HG02759 (cell line): Measurements from ENCODE around the gene NACC2.

Experiments used
- ATAC-seq: cut with Tn5 transposase; IDR thresholded peaks from one replicate; pipeline ENCODE4 v1.9.1; 2021; ENCODE audit warnings: mild to moderate bottlenecking, moderate library complexity; ENCODE audit not compliant: unreplicated experiment

NACC2 gene

GRCh38 chr9:135998410-135999071 lies 96.5 kb downstream of the NACC2 start:
- no peak for ATAC-seq

- ATAC-seq = no peak
Observed at GRCh38 chr9:135998016-135998380, 97.1 kb downstream of the NACC2 start.

DNA sequence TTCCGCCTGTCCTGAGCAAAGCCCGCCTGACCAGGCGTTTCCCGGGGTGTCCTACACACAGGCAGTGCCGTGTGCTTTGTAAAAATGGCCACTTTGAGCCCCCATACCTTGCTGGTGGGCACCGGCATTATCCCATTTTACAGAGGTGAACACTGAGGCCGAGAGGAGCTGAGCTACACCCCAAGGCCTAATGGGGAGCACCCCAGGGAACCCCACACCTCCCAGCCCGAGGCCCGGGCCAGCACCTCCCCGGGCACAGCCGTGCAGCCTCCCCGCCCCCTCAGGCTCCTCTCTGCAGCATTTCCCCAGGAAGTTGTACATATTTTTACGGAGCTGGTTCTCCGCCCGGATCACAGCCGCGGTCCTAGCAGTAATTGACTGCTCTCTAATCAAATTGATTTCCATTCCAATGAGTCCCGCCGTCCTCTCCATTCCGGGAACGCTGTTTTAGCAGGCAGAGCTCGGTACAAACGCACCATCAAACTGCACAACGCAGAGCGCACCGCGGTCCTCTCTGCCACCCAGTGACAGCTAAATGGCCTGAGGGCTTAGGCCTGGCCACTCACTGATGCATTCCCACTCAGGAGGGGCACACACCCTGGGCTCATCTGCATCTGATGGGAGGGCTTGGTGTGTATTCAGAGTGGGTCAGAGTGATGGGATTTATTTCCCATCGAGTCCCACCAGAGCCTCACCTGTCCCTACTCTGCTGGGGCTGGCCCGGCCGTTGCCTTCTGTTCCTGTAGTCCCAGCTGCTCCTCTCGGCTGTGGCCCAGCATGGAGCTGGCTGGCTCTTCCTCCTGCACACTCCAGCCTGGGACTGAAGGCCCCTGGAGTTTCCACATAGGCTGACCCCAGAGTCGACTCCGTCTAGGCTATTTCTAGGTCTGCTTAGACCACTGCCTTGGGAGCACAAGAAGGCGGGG lies 97.7 kb downstream of the NACC2 start:
- no peak for ATAC-seq

DNA sequence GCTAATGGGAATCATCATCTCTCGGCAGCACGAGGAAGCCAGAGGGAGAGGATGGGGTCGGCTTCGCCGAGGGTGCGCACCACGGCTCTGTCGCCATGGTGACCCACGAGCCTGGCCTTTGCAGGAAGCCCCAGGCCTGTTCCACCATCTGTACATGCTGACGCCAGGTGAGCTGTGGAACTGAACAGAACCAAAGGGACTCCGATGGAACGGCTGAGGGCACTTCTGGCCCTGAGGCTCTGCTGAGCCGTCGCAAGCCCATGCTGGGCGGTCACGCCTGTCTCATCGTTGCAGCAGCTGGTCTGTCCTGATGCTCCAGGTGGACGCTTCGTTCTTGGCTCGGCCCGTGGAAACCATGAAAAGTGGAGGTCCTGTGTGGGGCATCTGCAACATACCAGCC lies 99.3 kb downstream of the NACC2 start:
- ATAC-seq = no peak

GRCh38 chr9:135994501-135995192 lies 100.4 kb downstream of the NACC2 start:
- no peak for ATAC-seq

DNA sequence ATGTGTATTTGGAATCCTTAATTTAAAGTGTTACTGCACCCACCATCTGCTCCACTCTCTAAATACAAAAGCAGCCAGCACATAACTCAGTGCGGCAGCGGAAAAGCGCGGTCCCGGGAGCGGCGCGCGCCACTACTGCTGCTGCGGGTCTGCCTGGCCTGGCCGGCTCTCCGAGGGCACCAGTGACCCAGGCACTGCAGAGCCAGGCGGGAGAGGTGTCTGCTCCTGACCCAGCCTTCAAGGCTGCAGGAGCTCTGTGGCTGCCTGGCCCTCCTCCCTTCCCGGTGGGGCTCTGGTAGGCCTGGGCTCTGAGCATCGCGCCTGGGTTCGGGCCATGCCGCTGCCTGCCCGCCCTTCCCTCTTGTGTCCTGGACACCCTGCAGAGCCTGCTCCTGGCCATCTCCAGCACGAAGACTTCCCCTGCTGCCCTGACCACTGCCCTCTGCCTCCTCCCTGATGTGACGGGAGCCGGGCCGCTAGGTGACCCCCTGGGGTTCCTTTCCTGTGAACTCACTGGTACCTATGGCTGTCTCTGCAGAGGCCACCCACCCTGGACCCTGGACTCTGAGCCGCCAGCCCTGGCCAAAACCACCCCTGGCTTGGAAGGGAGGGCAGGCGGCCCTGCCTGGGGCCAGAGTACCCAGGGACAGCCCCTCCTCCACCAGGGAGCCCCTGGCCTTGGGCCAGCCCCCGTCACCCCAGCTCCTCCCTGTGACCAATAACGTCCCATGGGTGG lies 101.2 kb downstream of the NACC2 start:
- ATAC-seq = no peak

DNA sequence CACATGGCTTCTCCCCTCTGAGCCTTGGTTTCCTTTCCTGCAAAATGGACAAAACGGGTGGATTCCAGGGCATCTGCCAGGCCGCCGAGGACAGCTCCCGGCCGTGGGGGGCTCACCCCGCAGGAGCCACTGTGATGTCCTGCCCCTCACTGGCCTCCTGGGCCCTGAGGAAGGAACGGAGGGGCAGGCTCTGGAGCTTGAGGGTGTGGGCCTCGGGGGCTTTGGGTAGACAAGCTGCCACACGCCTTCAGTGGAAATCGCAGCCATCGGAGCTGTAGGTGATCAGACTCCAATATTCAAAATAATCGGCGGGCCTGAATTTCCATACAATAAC lies 101.7 kb downstream of the NACC2 start:
- no peak for ATAC-seq

GRCh38 chr9:135992486-135993408 lies 102.3 kb downstream of the NACC2 start:
- ATAC-seq = no peak

- no peak for ATAC-seq
Observed at GRCh38 chr9:135991771-135992170, 103.3 kb downstream of the NACC2 start.

GRCh38 chr9:135990468-135991429 lies 104.3 kb downstream of the NACC2 start:
- ATAC-seq = no peak

DNA sequence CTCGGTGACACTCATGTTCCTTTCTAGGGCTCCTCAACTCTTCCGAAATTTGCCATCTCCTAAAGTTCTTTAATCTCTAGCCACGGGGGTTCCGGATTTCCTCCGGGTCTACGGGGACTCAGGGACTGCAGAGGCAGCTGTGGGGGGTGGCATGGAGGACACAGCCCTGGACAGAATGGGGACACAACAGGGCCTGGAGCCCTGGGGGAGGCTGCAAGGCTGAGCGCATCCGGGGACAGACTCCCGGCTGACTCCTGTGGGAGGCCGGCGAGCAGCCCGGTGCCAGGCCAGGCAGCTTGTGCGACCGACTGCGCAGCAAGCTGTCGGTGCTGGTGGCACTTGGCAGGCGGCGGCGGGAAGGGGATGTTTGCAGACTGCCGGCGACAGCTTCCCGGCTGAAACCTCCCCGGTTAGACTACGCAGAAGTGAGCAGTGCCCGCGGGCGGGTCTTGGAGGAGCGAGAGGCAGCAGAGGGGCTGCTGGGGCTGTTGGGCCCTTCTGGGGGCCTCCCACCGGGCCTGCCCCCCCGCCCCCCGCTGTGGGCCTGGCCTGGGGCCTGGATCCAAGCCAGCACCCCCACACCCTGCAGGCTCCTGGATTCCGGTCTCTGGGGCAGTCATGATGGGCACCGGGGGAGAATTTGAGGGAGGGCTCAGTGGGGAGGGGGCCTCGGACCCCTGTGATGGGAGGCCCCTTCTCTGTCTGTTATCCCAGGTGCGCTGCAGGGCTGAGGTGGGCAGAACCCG lies 105.2 kb downstream of the NACC2 start:
- ATAC-seq = no peak

GRCh38 chr9:135989157-135989556 lies 105.9 kb downstream of the NACC2 start:
- no peak for ATAC-seq

DNA sequence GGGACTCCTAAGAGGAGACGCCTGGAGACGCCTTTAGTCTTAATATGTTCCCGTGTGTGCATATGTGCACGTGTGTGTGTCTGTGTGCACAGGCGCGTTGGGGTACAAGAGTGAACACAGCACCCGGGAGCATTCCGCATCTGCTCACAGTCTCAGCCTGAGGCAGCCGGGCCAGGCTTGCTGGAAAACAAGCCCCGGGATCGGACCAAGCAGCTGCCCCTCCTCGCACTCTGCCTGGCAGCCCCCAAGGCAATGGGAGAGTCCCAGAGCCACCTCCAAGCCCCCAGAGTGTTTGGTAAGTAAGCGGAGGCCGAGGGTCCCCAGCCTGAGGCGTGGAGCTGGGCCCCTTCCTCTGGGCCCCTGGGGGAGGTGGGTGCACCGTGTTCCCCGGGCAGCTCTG lies 106.6 kb downstream of the NACC2 start:
- ATAC-seq = no peak

- ATAC-seq = no peak
Observed at GRCh38 chr9:135987838-135988404, 107.2 kb downstream of the NACC2 start.

- ATAC-seq = no peak
Observed at GRCh38 chr9:135986605-135987004, 108.5 kb downstream of the NACC2 start.

DNA sequence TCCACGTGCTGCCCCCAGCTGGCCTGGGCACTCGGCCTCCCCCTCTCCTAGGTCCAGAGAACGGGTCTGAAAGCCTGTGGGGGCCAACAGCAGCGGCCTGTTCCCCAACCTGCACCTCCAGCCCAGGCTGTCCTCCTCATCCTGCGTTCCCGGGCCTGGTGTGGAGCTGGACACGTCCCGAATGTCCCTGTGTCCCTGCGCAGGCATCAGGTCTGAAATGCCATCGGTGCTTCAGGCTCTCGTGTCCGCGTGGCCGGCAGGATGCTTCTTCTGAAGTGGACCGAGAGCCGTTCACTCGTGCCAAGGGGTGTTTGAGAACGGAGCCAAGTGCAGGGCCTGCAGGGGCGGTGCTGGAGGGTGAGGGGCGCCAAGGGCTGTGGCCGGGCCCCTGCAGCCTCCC lies 109.2 kb downstream of the NACC2 start:
- ATAC-seq = no peak

DNA sequence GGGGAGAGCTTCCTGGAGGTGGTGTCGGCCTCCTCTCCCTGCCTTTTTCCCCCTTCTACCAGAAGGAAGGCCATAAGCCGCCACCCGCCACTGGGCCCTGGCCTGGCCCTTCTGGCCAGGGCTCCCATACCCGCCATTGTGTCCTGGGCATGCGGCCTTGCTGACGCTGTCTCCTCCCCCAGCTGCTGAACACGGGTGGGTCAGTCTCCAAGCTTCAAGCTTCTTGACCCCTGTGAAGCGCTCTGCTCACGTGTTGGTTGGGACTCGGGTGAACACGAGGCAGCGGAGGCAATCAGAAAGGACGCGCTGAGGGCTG lies 109.7 kb downstream of the NACC2 start:
- ATAC-seq = no peak

DNA sequence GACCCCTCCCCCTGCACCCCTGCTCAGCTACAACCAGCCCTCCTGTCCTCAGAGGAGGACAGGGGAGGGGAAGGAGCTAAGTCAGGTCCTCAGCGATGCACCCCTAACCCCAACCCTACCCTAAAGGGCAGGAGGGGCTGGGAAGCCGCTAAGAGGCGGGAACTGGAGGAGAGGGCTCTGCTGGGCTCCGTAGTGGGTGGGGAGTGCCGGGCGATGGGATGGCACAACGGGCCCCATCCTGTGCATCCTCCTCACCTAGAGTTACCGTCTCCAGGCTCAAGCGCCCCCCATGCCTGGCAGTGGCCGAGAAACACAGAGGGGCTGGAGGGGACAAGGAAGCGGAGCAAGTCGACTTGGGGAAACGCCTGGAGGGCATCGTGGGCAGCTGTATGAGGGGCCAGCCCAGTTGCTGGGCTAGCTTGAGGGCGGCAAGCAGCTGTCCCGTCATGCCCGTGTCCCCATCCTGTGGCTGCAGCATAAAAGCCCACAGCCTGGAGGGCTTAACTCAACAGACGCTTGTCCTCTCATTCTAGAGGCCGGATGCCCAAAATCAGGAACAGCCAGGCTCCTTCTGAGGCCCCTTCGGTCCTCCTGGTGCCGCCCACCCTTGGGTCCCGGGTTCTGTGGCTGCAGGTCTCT lies 110.9 kb downstream of the NACC2 start:
- ATAC-seq = no peak
